ENCODE results near the gene ROR2. TPM values are rescaled to one million over a fixed set of nuclear protein-coding genes. Genes with fewer than 3 reads are reported as not detected.

Gene ROR2
- total RNA-seq, 1 donor = not detected

GRCh38 chr9:91720313-91720712 is 229.7 kb downstream of the ROR2 start:
- Histone ChIP-seq H3K4me3 (ENCODE audit: low read length) (no peak overlapping the region), H3K27me3 (ENCODE audit: insufficient read depth, low read length) (no peaks in the 10 kb centered on the region), H3K9me3 (ENCODE audit: low read depth, low read length) (peaks cover 4% of the 10 kb centered on the region), H3K4me1 (ENCODE audit: insufficient read depth, low read length) (peaks cover 8% of the 10 kb centered on the region)

- Histone ChIP-seq H3K4me1 (ENCODE audit: insufficient read depth, low read length) (peaks cover 11% of the 10 kb centered on the region), H3K9me3 (ENCODE audit: low read depth, low read length) (peaks cover 4% of the 10 kb centered on the region), H3K4me3 (ENCODE audit: low read length) (no peak overlapping the region), H3K27me3 (ENCODE audit: insufficient read depth, low read length) (peaks cover 3% of the 10 kb centered on the region)
Measured at GRCh38 chr9:91718071-91718470, 232.0 kb downstream of the ROR2 start.

GRCh38 chr9:91716815-91717214 is 233.2 kb downstream of the ROR2 start:
- peaks cover 4% of the 10 kb centered on the region for H3K9me3 ChIP-seq (ENCODE audit: low read depth, low read length)
- peaks cover 22% of the 10 kb centered on the region for H3K4me1 ChIP-seq (ENCODE audit: insufficient read depth, low read length)

GRCh38 chr9:91716239-91716638 is 233.8 kb downstream of the ROR2 start:
- Histone ChIP-seq H3K9me3 (ENCODE audit: low read depth, low read length) (peaks cover 4% of the 10 kb centered on the region), H3K27me3 (ENCODE audit: insufficient read depth, low read length) (peaks cover 3% of the 10 kb centered on the region), H3K4me3 (ENCODE audit: low read length) (no peak overlapping the region), H3K4me1 (ENCODE audit: insufficient read depth, low read length) (peaks cover 24% of the 10 kb centered on the region)

More at GRCh38 chr9:91716815-91717214, 233.2 kb downstream of the ROR2 start:
- H3K4me3 ChIP-seq (ENCODE audit: low read length) = no peak overlapping the region
- peaks cover 3% of the 10 kb centered on the region for H3K27me3 ChIP-seq (ENCODE audit: insufficient read depth, low read length)

GRCh38 chr9:91714874-91715615 is 235.0 kb downstream of the ROR2 start:
- Histone ChIP-seq H3K4me3 (ENCODE audit: low read length) (no peak overlapping the region), H3K4me1 (ENCODE audit: insufficient read depth, low read length) (peaks cover 18% of the 10 kb centered on the region), H3K27me3 (ENCODE audit: insufficient read depth, low read length) (peaks cover 3% of the 10 kb centered on the region), H3K9me3 (ENCODE audit: low read depth, low read length) (peaks cover 4% of the 10 kb centered on the region)

- peaks cover 4% of the 10 kb centered on the region for H3K9me3 ChIP-seq (ENCODE audit: low read depth, low read length)
- H3K4me3 ChIP-seq (ENCODE audit: low read length) = no peak overlapping the region
- peaks cover 3% of the 10 kb centered on the region for H3K27me3 ChIP-seq (ENCODE audit: insufficient read depth, low read length)
- peaks cover 18% of the 10 kb centered on the region for H3K4me1 ChIP-seq (ENCODE audit: insufficient read depth, low read length)
Measured at GRCh38 chr9:91714020-91714806, 235.8 kb downstream of the ROR2 start.

GRCh38 chr9:91712811-91713210 is 237.2 kb downstream of the ROR2 start:
- H3K9me3 ChIP-seq (ENCODE audit: low read depth, low read length) = peaks cover 4% of the 10 kb centered on the region
- H3K4me1 ChIP-seq (ENCODE audit: insufficient read depth, low read length) = peaks cover 18% of the 10 kb centered on the region
- no peak overlapping the region for H3K4me3 ChIP-seq (ENCODE audit: low read length)
- H3K27me3 ChIP-seq (ENCODE audit: insufficient read depth, low read length) = peaks cover 3% of the 10 kb centered on the region

- H3K9me3 ChIP-seq (ENCODE audit: low read depth, low read length) = peaks cover 4% of the 10 kb centered on the region
- H3K4me1 ChIP-seq (ENCODE audit: insufficient read depth, low read length) = peaks cover 18% of the 10 kb centered on the region
- peaks cover 3% of the 10 kb centered on the region for H3K27me3 ChIP-seq (ENCODE audit: insufficient read depth, low read length)
- no peak overlapping the region for H3K4me3 ChIP-seq (ENCODE audit: low read length)
Measured at GRCh38 chr9:91711755-91712601, 238.1 kb downstream of the ROR2 start.

GRCh38 chr9:91710158-91710557 is 239.9 kb downstream of the ROR2 start:
- peaks cover 13% of the 10 kb centered on the region for H3K9me3 ChIP-seq (ENCODE audit: low read depth, low read length)
- peaks cover 3% of the 10 kb centered on the region for H3K27me3 ChIP-seq (ENCODE audit: insufficient read depth, low read length)
- no peak overlapping the region for H3K4me3 ChIP-seq (ENCODE audit: low read length)
- H3K4me1 ChIP-seq (ENCODE audit: insufficient read depth, low read length) = peaks cover 18% of the 10 kb centered on the region

- Histone ChIP-seq H3K9me3 (ENCODE audit: low read depth, low read length) (peaks cover 17% of the 10 kb centered on the region), H3K4me1 (ENCODE audit: insufficient read depth, low read length) (no peaks in the 10 kb centered on the region), H3K27me3 (ENCODE audit: insufficient read depth, low read length) (no peaks in the 10 kb centered on the region), H3K4me3 (ENCODE audit: low read length) (no peak overlapping the region)
Measured at GRCh38 chr9:91705386-91705785, 244.6 kb downstream of the ROR2 start.

GRCh38 chr9:91700475-91700874 is 249.6 kb downstream of the ROR2 start:
- Histone ChIP-seq H3K4me3 (ENCODE audit: low read length) (no peak overlapping the region), H3K4me1 (ENCODE audit: insufficient read depth, low read length) (no peaks in the 10 kb centered on the region)

GRCh38 chr9:91698266-91698665 is 251.8 kb downstream of the ROR2 start:
- Histone ChIP-seq H3K4me1 (ENCODE audit: insufficient read depth, low read length) (no peaks in the 10 kb centered on the region), H3K9me3 (ENCODE audit: low read depth, low read length) (no peaks in the 10 kb centered on the region), H3K27me3 (ENCODE audit: insufficient read depth, low read length) (no peaks in the 10 kb centered on the region), H3K4me3 (ENCODE audit: low read length) (no peak overlapping the region)

More at GRCh38 chr9:91700475-91700874, 249.6 kb downstream of the ROR2 start:
- Histone ChIP-seq H3K9me3 (ENCODE audit: low read depth, low read length) (peaks cover 7% of the 10 kb centered on the region), H3K27me3 (ENCODE audit: insufficient read depth, low read length) (no peaks in the 10 kb centered on the region)

- no peak overlapping the region for H3K4me3 ChIP-seq (ENCODE audit: low read length)
- no peaks in the 10 kb centered on the region for H3K27me3 ChIP-seq (ENCODE audit: insufficient read depth, low read length)
- no peaks in the 10 kb centered on the region for H3K9me3 ChIP-seq (ENCODE audit: low read depth, low read length)
- H3K4me1 ChIP-seq (ENCODE audit: insufficient read depth, low read length) = no peaks in the 10 kb centered on the region
Measured at GRCh38 chr9:91697201-91697600, 252.8 kb downstream of the ROR2 start.

GRCh38 chr9:91694081-91694870 is 255.8 kb downstream of the ROR2 start:
- no peaks in the 10 kb centered on the region for H3K9me3 ChIP-seq (ENCODE audit: low read depth, low read length)
- no peaks in the 10 kb centered on the region for H3K27me3 ChIP-seq (ENCODE audit: insufficient read depth, low read length)
- H3K4me1 ChIP-seq (ENCODE audit: insufficient read depth, low read length) = no peaks in the 10 kb centered on the region
- no peak overlapping the region for H3K4me3 ChIP-seq (ENCODE audit: low read length)
